ENCODE data around the gene OPCML. TPM values are rescaled to one million over a fixed set of nuclear protein-coding genes. Genes with fewer than 3 reads are reported as not detected.

Gene OPCML
- total RNA-seq, 1 donor from 2014 or later: not detected

- TF ChIP-seq CTCF (IDR thresholded peaks at IDR 0.05) (no peak), POLR2AphosphoS5 (IDR thresholded peaks at IDR 0.05; ENCODE audit: insufficient read depth in 1 of 2, low read depth in 1 of 2) (no peak), POLR2A (IDR thresholded peaks at IDR 0.05) (no peak)
- no peak for DNase-seq (ENCODE audit: extremely low spot score in 2 of 2)
- H3K4me3 ChIP-seq: no peak overlapping the region
- no peak overlapping the region for H3K27ac ChIP-seq
- intact Hi-C loops (cut with DNase I): no loop called here
- no peaks in the 10 kb centered on the region for H3K9me3 ChIP-seq
- H3K36me3 ChIP-seq: no peaks in the 10 kb centered on the region
- no peaks in the 10 kb centered on the region for H3K4me1 ChIP-seq
- H3K27me3 ChIP-seq: no peaks in the 10 kb centered on the region
These were observed 759.4 kb downstream of the OPCML start for GRCh38 chr11:132772703-132773545.

GRCh38 chr11:132771746-132772145, 760.6 kb downstream of the OPCML start:
- Histone ChIP-seq H3K9me3 (no peaks in the 10 kb centered on the region), H3K27ac (no peak overlapping the region), H3K4me1 (no peaks in the 10 kb centered on the region), H3K4me3 (no peak overlapping the region), H3K36me3 (no peaks in the 10 kb centered on the region), H3K27me3 (no peaks in the 10 kb centered on the region)
- DNase-seq (ENCODE audit: extremely low spot score in 2 of 2): no peak
- TF ChIP-seq CTCF (IDR thresholded peaks at IDR 0.05) (no peak), POLR2A (IDR thresholded peaks at IDR 0.05) (no peak), POLR2AphosphoS5 (IDR thresholded peaks at IDR 0.05; ENCODE audit: insufficient read depth in 1 of 2, low read depth in 1 of 2) (no peak)
- intact Hi-C loops (cut with DNase I): no loop called here

GRCh38 chr11:132770829-132771530, 761.3 kb downstream of the OPCML start:
- H3K4me3 ChIP-seq: no peak overlapping the region
- no peaks in the 10 kb centered on the region for H3K4me1 ChIP-seq
- H3K27me3 ChIP-seq: no peaks in the 10 kb centered on the region
- no peaks in the 10 kb centered on the region for H3K9me3 ChIP-seq
- intact Hi-C loops (cut with DNase I): no loop called here
- no peak overlapping the region for H3K27ac ChIP-seq
- TF ChIP-seq POLR2A (IDR thresholded peaks at IDR 0.05) (no peak), CTCF (IDR thresholded peaks at IDR 0.05) (no peak)
- no peak for DNase-seq (ENCODE audit: extremely low spot score in 2 of 2)
- H3K36me3 ChIP-seq: no peaks in the 10 kb centered on the region

GRCh38 chr11:132763503-132763902, 768.8 kb downstream of the OPCML start:
- Histone ChIP-seq H3K27me3 (no peaks in the 10 kb centered on the region), H3K4me1 (no peaks in the 10 kb centered on the region), H3K9me3 (no peaks in the 10 kb centered on the region), H3K4me3 (no peak overlapping the region), H3K27ac (no peak overlapping the region), H3K36me3 (no peaks in the 10 kb centered on the region)
- intact Hi-C loops (cut with DNase I): no loop called here
- TF ChIP-seq POLR2AphosphoS5 (IDR thresholded peaks at IDR 0.05; ENCODE audit: insufficient read depth in 1 of 2, low read depth in 1 of 2) (no peak), CTCF (IDR thresholded peaks at IDR 0.05) (no peak), POLR2A (IDR thresholded peaks at IDR 0.05) (no peak)
- DNase-seq (ENCODE audit: extremely low spot score in 2 of 2): no peak

- intact Hi-C loops (cut with DNase I): no loop called here
- no peaks in the 10 kb centered on the region for H3K9me3 ChIP-seq
- no peak overlapping the region for H3K27ac ChIP-seq
- H3K36me3 ChIP-seq: no peaks in the 10 kb centered on the region
- H3K4me1 ChIP-seq: no peaks in the 10 kb centered on the region
- no peak for TF ChIP-seq POLR2AphosphoS5 (IDR thresholded peaks at IDR 0.05; ENCODE audit: insufficient read depth in 1 of 2, low read depth in 1 of 2)
- TF ChIP-seq CTCF (IDR thresholded peaks at IDR 0.05): no peak
- TF ChIP-seq POLR2A (IDR thresholded peaks at IDR 0.05): no peak
- no peaks in the 10 kb centered on the region for H3K27me3 ChIP-seq
- DNase-seq (ENCODE audit: extremely low spot score in 2 of 2): no peak
- H3K4me3 ChIP-seq: no peak overlapping the region
These were observed 776.4 kb downstream of the OPCML start for GRCh38 chr11:132755934-132756333.

Data from vagina (tissue), 2 donors.